PC-3 (cell line): ENCODE results near the gene SLC15A5. TPM values are rescaled to one million over a fixed set of nuclear protein-coding genes. Genes with fewer than 3 reads are reported as not detected.

Source experiments
- ATAC-seq: fragments of 200-7000 bp; cut with Tn5 transposase; 2 replicates; pipeline ENCODE4 v1.9.1; 2020; ENCODE audit warnings: mild to moderate bottlenecking, moderate library complexity
- BruUV-seq: library from RNA; stranded (reverse); fragments of 400-500 nt; replicated peaks from 2 replicates; lab custom pipeline; 2021; lab: Mats Ljungman, UMichigan
- CTCF ChIA-PET: fragments of 300-600 bp; sonication (Branson Sonifier 250); formaldehyde crosslinking; loops from one replicate; lab custom pipeline; 2022; ENCODE audit warnings: antibody characterized with exemption; lab: Charles Lee
- POLR2A ChIA-PET: fragments of 300-600 bp; sonication (Branson Sonifier 250); formaldehyde crosslinking; loops from one replicate; lab custom pipeline; 2022; ENCODE audit warnings: antibody characterized with exemption; ENCODE audit not compliant: unreplicated experiment; lab: Charles Lee
- DNase-seq: peaks from one replicate; pipeline ENCODE4 v3.0.0-alpha.2; 2015
- H2AFZ ChIP-seq: fragments of 300-600 bp; sonication (generic); 2 replicates; pipeline ENCODE4 v1.6.0; 2016; ENCODE audit warnings: antibody characterized with exemption, low read length
- H3F3A ChIP-seq: fragments of 300-600 bp; sonication (generic); one replicate; pipeline ENCODE4 v1.6.0; 2017; ENCODE audit warnings: antibody characterized with exemption, low read length, control low read depth, mild to moderate bottlenecking; ENCODE audit not compliant: unreplicated experiment
- H3K27ac ChIP-seq: fragments of 300-600 bp; sonication (generic); 2 replicates; pipeline ENCODE4 v1.5.1; 2016; ENCODE audit warnings: mild to moderate bottlenecking, low read length
- H3K27me3 ChIP-seq: fragments of 300-600 bp; sonication (generic); 2 replicates; pipeline ENCODE4 v1.6.1; 2016; ENCODE audit warnings: low read length, mixed read lengths
- H3K36me3 ChIP-seq: fragments of 300-600 bp; sonication (generic); 2 replicates; pipeline ENCODE4 v1.6.1; 2016; ENCODE audit warnings: low read depth, mixed run types, low read length, mixed read lengths
- H3K4me1 ChIP-seq: fragments of 300-600 bp; sonication (generic); 2 replicates; pipeline ENCODE4 v1.5.1; 2016; ENCODE audit warnings: low read length; ENCODE audit not compliant: insufficient read depth
- H3K4me2 ChIP-seq: fragments of 300-600 bp; sonication (generic); 2 replicates; pipeline ENCODE4 v1.6.0; 2016; ENCODE audit warnings: low read length
- H3K4me3 ChIP-seq: fragments of 300-600 bp; sonication (generic); 2 replicates; pipeline ENCODE4 v1.5.1; 2016; ENCODE audit warnings: mild to moderate bottlenecking, low read length, mixed read lengths
- H3K79me2 ChIP-seq: fragments of 300-600 bp; sonication (generic); 2 replicates; pipeline ENCODE4 v1.6.1; 2017; ENCODE audit warnings: low read length, mixed read lengths
- H3K9ac ChIP-seq: fragments of 300-600 bp; sonication (generic); 2 replicates; pipeline ENCODE4 v1.6.0; 2016; ENCODE audit warnings: mild to moderate bottlenecking, low read length
- H3K9me2 ChIP-seq: fragments of 300-600 bp; sonication (generic); replicated peaks from 2 replicates; pipeline ENCODE4 v1.6.1; 2016; ENCODE audit warnings: mixed run types, low read length, mixed read lengths
- H3K9me3 ChIP-seq: fragments of 300-600 bp; sonication (generic); 2 replicates; pipeline ENCODE4 v1.6.1; 2016; ENCODE audit warnings: low read length, mixed read lengths
- H4K20me1 ChIP-seq: fragments of 300-600 bp; sonication (generic); 2 replicates; pipeline ENCODE4 v1.6.1; 2016; ENCODE audit warnings: low read length, mixed read lengths
- EZH2 ChIP-seq: fragments of 300-600 bp; sonication (generic); IDR thresholded peaks from one replicate; pipeline ENCODE4 v1.6.1; 2017; ENCODE audit warnings: antibody characterized with exemption, mild to moderate bottlenecking, low read length; ENCODE audit not compliant: unreplicated experiment
- EZH2phosphoT487 ChIP-seq: fragments of 300-600 bp; sonication (generic); IDR thresholded peaks from 2 replicates; pipeline ENCODE4 v1.6.1; 2018; ENCODE audit warnings: mild to moderate bottlenecking, antibody characterized with exemption, low read length, borderline replicate concordance
- intact Hi-C: fragments of 100-400 bp; cut with micrococcal nuclease; formaldehyde crosslinking; loops from 2 replicates; pipeline ENCODE4 v1.9.0; 2023
- total RNA-seq: library from RNA; depleted of rRNA; stranded (reverse); fragments of >200 nt; gene quantifications from 2 replicates; pipeline ENCODE4 v1.2.3, GENCODE V29; 2014
- TF ChIP-seq, protein P1 (sequence below): fragments of 300-600 bp; sonication (generic); conservative IDR thresholded peaks from 2 replicates; pipeline ENCODE4 v1.5.1; 2017; ENCODE audit warnings: antibody characterized with exemption, low read depth, mild to moderate bottlenecking, low read length

The SLC15A5 gene
- total RNA-seq, 1 experiment from 2014 or later = not detected

DNA sequence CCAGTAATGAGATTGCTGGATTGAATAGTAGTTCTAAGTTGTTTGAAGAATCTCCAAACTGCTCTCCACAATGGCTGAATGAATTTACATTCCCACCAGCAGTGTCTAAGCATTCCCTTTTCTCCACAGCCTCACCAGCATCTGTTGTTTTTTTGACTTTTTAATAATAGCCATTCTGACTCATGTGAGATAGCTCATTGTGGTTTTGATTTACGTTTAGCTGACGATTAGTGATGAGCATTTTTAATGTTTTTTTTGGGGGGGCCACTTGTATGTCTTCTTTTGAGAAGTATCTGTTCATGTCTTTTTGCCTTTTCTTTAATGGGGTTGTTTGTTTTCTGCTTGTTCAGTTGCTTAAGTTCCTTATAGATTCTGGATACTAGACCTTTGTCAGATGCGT, 8.1 kb upstream of the SLC15A5 start:
- Histone ChIP-seq H3K9ac (no peak overlapping the region), H4K20me1 (no peaks in the 10 kb centered on the region), H3K79me2 (no peaks in the 10 kb centered on the region), H3K4me2 (no peak overlapping the region), H2AFZ (no peak overlapping the region), H3K4me3 (no peak overlapping the region), H3K9me3 (no peaks in the 10 kb centered on the region), H3K36me3 (no peaks in the 10 kb centered on the region), H3K9me2 (no peaks in the 10 kb centered on the region), H3K4me1 (no peaks in the 10 kb centered on the region), H3K27me3 (no peaks in the 10 kb centered on the region), H3F3A (no peaks in the 10 kb centered on the region), H3K27ac (no peak overlapping the region)
- CTCF ChIA-PET = no interaction called here
- BruUV-seq = no TSS peak
- TF ChIP-seq EZH2 = no peak
- no peak for TF ChIP-seq EZH2phosphoT487
- TF ChIP-seq, protein P1, sequence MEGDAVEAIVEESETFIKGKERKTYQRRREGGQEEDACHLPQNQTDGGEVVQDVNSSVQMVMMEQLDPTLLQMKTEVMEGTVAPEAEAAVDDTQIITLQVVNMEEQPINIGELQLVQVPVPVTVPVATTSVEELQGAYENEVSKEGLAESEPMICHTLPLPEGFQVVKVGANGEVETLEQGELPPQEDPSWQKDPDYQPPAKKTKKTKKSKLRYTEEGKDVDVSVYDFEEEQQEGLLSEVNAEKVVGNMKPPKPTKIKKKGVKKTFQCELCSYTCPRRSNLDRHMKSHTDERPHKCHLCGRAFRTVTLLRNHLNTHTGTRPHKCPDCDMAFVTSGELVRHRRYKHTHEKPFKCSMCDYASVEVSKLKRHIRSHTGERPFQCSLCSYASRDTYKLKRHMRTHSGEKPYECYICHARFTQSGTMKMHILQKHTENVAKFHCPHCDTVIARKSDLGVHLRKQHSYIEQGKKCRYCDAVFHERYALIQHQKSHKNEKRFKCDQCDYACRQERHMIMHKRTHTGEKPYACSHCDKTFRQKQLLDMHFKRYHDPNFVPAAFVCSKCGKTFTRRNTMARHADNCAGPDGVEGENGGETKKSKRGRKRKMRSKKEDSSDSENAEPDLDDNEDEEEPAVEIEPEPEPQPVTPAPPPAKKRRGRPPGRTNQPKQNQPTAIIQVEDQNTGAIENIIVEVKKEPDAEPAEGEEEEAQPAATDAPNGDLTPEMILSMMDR = no peak
- intact Hi-C loops = no loop called here
- ATAC-seq (no peak), DNase-seq (peak; percentile 2)
- POLR2A ChIA-PET = no interaction called here

DNA sequence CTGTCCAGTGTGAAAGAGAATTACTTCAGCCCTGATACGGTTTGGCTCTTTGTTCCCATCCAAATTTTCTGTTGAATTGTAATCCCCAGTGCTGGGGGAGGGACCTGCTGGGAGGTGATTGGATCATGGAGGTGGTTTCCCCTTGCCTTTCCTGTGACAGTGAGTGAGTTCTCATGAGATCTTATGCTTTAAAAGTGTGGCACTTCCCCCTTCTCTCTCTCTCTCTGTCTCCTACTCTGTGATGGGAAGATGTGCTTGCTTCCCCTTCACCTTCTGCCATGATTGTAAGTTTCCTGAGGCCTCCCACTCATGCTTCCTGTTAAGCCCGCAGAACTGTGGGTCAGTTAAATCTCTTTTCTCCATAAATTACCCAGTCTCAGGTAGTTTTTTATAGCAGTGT, 5.5 kb upstream of the SLC15A5 start:
- DNase-seq (no peak), ATAC-seq (no peak)
- Histone ChIP-seq H3K4me1 (no peaks in the 10 kb centered on the region), H3K79me2 (no peaks in the 10 kb centered on the region), H3K4me2 (no peak overlapping the region), H3K9me3 (no peaks in the 10 kb centered on the region), H3K9ac (no peak overlapping the region), H4K20me1 (no peaks in the 10 kb centered on the region), H3K4me3 (no peak overlapping the region), H3K27ac (no peak overlapping the region), H2AFZ (no peak overlapping the region), H3K27me3 (no peaks in the 10 kb centered on the region), H3K36me3 (no peaks in the 10 kb centered on the region), H3K9me2 (no peaks in the 10 kb centered on the region), H3F3A (no peaks in the 10 kb centered on the region)
- intact Hi-C loops = no loop called here
- no TSS peak for BruUV-seq
- TF ChIP-seq, protein P1 = no peak
- TF ChIP-seq EZH2 (no peak), EZH2phosphoT487 (no peak)
- CTCF ChIA-PET = no interaction called here
- POLR2A ChIA-PET = no interaction called here

DNA sequence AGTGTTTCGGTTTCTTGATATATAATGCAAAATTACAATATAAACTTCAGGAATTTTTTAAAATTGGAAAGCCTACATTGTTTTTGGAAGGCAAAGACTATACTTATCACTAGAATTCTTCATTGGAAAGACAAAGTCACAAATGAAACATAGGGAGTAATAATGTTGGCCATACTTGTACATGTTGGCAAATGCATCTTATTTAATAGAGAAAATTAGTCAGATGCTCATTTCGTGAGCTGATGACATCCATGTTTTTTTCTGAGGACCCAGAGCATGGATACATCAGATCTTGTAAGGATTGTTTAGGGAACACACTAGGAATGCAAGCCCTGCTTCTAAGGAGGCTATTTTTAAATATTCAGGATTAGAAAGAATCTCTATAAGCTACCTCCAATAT, 4.6 kb upstream of the SLC15A5 start:
- H3K27ac ChIP-seq = no peak overlapping the region
- CTCF ChIA-PET = no interaction called here
- H4K20me1 ChIP-seq = no peaks in the 10 kb centered on the region
- no peak overlapping the region for H3K4me2 ChIP-seq
- H3K4me1 ChIP-seq = no peaks in the 10 kb centered on the region
- no TSS peak for BruUV-seq
- no peaks in the 10 kb centered on the region for H3K9me3 ChIP-seq
- TF ChIP-seq EZH2 = no peak
- TF ChIP-seq EZH2phosphoT487 = no peak
- TF ChIP-seq, protein P1 = no peak
- ATAC-seq (no peak), DNase-seq (no peak)
- H3K27me3 ChIP-seq = no peaks in the 10 kb centered on the region
- no peaks in the 10 kb centered on the region for H3K79me2 ChIP-seq
- H3K9ac ChIP-seq = no peak overlapping the region
- H3K4me3 ChIP-seq = no peak overlapping the region
- no peaks in the 10 kb centered on the region for H3K36me3 ChIP-seq
- POLR2A ChIA-PET = no interaction called here
- no peaks in the 10 kb centered on the region for H3F3A ChIP-seq
- intact Hi-C loops = no loop called here
- H2AFZ ChIP-seq = no peak overlapping the region
- H3K9me2 ChIP-seq = no peaks in the 10 kb centered on the region
